HEK293 (cell line): ENCODE results near the gene BAZ2B.

ENCODE experiments used
- CTCF ChIA-PET: fragments of 350-600 bp; formaldehyde crosslinking; extraction: SDS; loops from one replicate; lab custom pipeline; 2021; ENCODE audit warnings: antibody characterized with exemption; lab: Yijun Ruan, JAX
- POLR2A ChIA-PET: fragments of 300-600 bp; formaldehyde crosslinking; extraction: SDS; loops from one replicate; lab custom pipeline; 2020; ENCODE audit warnings: antibody characterized with exemption, inconsistent platforms; lab: Yijun Ruan, JAX
- H3K27ac ChIP-seq: fragments of 200-500 bp; sonication (Bioruptor generic); 2 replicates; pipeline ENCODE4 v1.5.1; 2014; ENCODE audit warnings: low read depth, low read length, control low read depth, inconsistent platforms; ENCODE audit errors: extremely low read depth
- H3K36me3 ChIP-seq, 2 experiments: fragments of 200-500 bp in 1 of 2; sonication (Bioruptor generic) in 1 of 2; 1 replicate in 1 of 2; 2 replicates in 1 of 2; pipeline ENCODE4 v1.5.1; 2014 to 2017; ENCODE audit warnings: inconsistent platforms in 2 of 2, low read length in 2 of 2; ENCODE audit not compliant: control insufficient read depth in 2 of 2, insufficient read depth in 1 of 2
- H3K4me1 ChIP-seq: fragments of 200-500 bp; sonication (Bioruptor generic); 2 replicates; pipeline ENCODE4 v1.5.1; 2014; ENCODE audit warnings: mild to moderate bottlenecking, low read length, inconsistent platforms; ENCODE audit not compliant: control insufficient read depth, insufficient read depth
- H3K4me3 ChIP-seq: 2 replicates; pipeline ENCODE4 v1.5.1; 2011; ENCODE audit warnings: low read depth, mild to moderate bottlenecking, control low read depth, low read length, moderate library complexity
- H3K9me3 ChIP-seq: fragments of 200-500 bp; sonication (Bioruptor generic); 2 replicates; pipeline ENCODE4 v1.5.1; 2014; ENCODE audit warnings: low read depth, low read length, inconsistent platforms; ENCODE audit not compliant: control insufficient read depth, insufficient read depth
- CTCF ChIP-seq: fragments of 450-650 bp; formaldehyde crosslinking; IDR thresholded peaks from 2 replicates; pipeline ENCODE4 v1.5.1; 2016; ENCODE audit warnings: missing biosample characterization, missing genetic modification characterization
- FEZF1 ChIP-seq: fragments of 450-650 bp; formaldehyde crosslinking; IDR thresholded peaks from 2 replicates; pipeline ENCODE4 v1.5.1; 2016; ENCODE audit warnings: missing biosample characterization, missing genetic modification characterization
- GLI2 ChIP-seq: fragments of 450-650 bp; formaldehyde crosslinking; IDR thresholded peaks from 2 replicates; pipeline ENCODE4; 2017; ENCODE audit warnings: missing biosample characterization, missing genetic modification characterization, low read depth, borderline replicate concordance
- PRDM2 ChIP-seq: fragments of 450-650 bp; formaldehyde crosslinking; IDR thresholded peaks from 2 replicates; pipeline ENCODE4 v1.5.1; 2016; ENCODE audit warnings: missing biosample characterization, missing genetic modification characterization, borderline replicate concordance
- RBAK ChIP-seq: fragments of 450-650 bp; formaldehyde crosslinking; IDR thresholded peaks from 2 replicates; pipeline ENCODE4 v1.5.1; 2016; ENCODE audit warnings: missing biosample characterization, missing genetic modification characterization
- TSHZ1 ChIP-seq: fragments of 450-650 bp; formaldehyde crosslinking; IDR thresholded peaks from 2 replicates; pipeline ENCODE4 v1.5.1; 2016; ENCODE audit warnings: missing biosample characterization, missing genetic modification characterization, borderline replicate concordance
- ZFP69B ChIP-seq: fragments of 450-650 bp; formaldehyde crosslinking; IDR thresholded peaks from 2 replicates; pipeline ENCODE4 v1.5.1; 2016; ENCODE audit warnings: missing biosample characterization, missing genetic modification characterization
- ZIC2 ChIP-seq: fragments of 450-650 bp; formaldehyde crosslinking; IDR thresholded peaks from 2 replicates; pipeline ENCODE4 v1.5.1; 2016; ENCODE audit warnings: missing biosample characterization, missing genetic modification characterization
- ZNF112 ChIP-seq: fragments of 450-650 bp; formaldehyde crosslinking; IDR thresholded peaks from 2 replicates; pipeline ENCODE4 v1.5.0; 2017; ENCODE audit warnings: missing biosample characterization, missing genetic modification characterization
- ZNF121 ChIP-seq: fragments of 450-650 bp; formaldehyde crosslinking; IDR thresholded peaks from 2 replicates; pipeline ENCODE4 v1.5.1; 2016; ENCODE audit warnings: missing biosample characterization, missing genetic modification characterization
- ZNF184 ChIP-seq: fragments of 450-650 bp; IDR thresholded peaks from 2 replicates; pipeline ENCODE4 v1.5.1; 2018; ENCODE audit warnings: missing biosample characterization, mild to moderate bottlenecking, missing genetic modification characterization
- ZNF239 ChIP-seq: fragments of 450-650 bp; formaldehyde crosslinking; IDR thresholded peaks from 2 replicates; pipeline ENCODE4 v1.5.1; 2016; ENCODE audit warnings: missing biosample characterization, missing genetic modification characterization
- ZNF335 ChIP-seq: fragments of 450-650 bp; formaldehyde crosslinking; conservative IDR thresholded peaks from 2 replicates; pipeline ENCODE4 v1.5.1; 2016; ENCODE audit warnings: missing biosample characterization, missing genetic modification characterization
- ZNF366 ChIP-seq: fragments of 450-650 bp; formaldehyde crosslinking; conservative IDR thresholded peaks from 2 replicates; pipeline ENCODE4 v1.5.1; 2016; ENCODE audit warnings: missing biosample characterization, missing genetic modification characterization
- ZNF571 ChIP-seq: fragments of 450-650 bp; formaldehyde crosslinking; IDR thresholded peaks from 2 replicates; pipeline ENCODE4 v1.5.0; 2017; ENCODE audit warnings: missing biosample characterization, missing genetic modification characterization
- ZNF626 ChIP-seq: fragments of 450-650 bp; sonication (Bioruptor Pico); formaldehyde crosslinking; IDR thresholded peaks from 2 replicates; pipeline ENCODE4 v1.5.1; 2018; ENCODE audit warnings: missing biosample characterization, missing genetic modification characterization, inconsistent platforms
- ZNF664 ChIP-seq: fragments of 450-650 bp; formaldehyde crosslinking; IDR thresholded peaks from 2 replicates; pipeline ENCODE4 v1.5.1; 2016; ENCODE audit warnings: missing biosample characterization, missing genetic modification characterization
- ZNF704 ChIP-seq: fragments of 450-650 bp; formaldehyde crosslinking; IDR thresholded peaks from 2 replicates; pipeline ENCODE4 v1.5.1; 2016; ENCODE audit warnings: missing biosample characterization, missing genetic modification characterization
- ZNF777 ChIP-seq: fragments of 450-650 bp; formaldehyde crosslinking; IDR thresholded peaks from 2 replicates; pipeline ENCODE4 v1.5.1; 2017; ENCODE audit warnings: missing biosample characterization, missing genetic modification characterization, borderline replicate concordance
- ZSCAN18 ChIP-seq: fragments of 450-650 bp; formaldehyde crosslinking; IDR thresholded peaks from 2 replicates; pipeline ENCODE4 v1.5.1; 2016; ENCODE audit warnings: missing biosample characterization, missing genetic modification characterization

BAZ2B gene

GRCh38 chr2:159651884-159652283 is 35.5 kb upstream of the BAZ2B start:
- POLR2A ChIA-PET = no interaction called here
- Histone ChIP-seq H3K36me3 (no peaks in the 10 kb centered on the region), H3K4me1 (no peaks in the 10 kb centered on the region), H3K9me3 (no peaks in the 10 kb centered on the region), H3K4me3 (no peak overlapping the region), H3K27ac (no peak overlapping the region)
- TF ChIP-seq ZNF664 (no peak), RBAK (tag by site-specific recombination) (no peak), ZNF335 (no peak), ZNF239 (no peak), ZNF571 (tag by site-specific recombination) (no peak), ZNF626 (no peak), PRDM2 (tag by site-specific recombination) (no peak), ZNF777 (tag by site-specific recombination) (no peak), TSHZ1 (tag by site-specific recombination) (no peak), CTCF (tag by site-specific recombination) (no peak), ZFP69B (tag by site-specific recombination) (no peak), ZNF366 (tag by site-specific recombination) (no peak), GLI2 (tag by site-specific recombination) (no peak), ZNF184 (tag by site-specific recombination) (no peak), ZIC2 (tag by site-specific recombination) (no peak), ZNF704 (tag by site-specific recombination) (no peak), ZNF112 (tag by site-specific recombination) (no peak), ZNF121 (tag by site-specific recombination) (no peak), FEZF1 (tag by site-specific recombination) (no peak), ZSCAN18 (no peak)
- CTCF ChIA-PET = no interaction called here
